Myocyte (in vitro differentiated cells): Measurements from ENCODE around the gene BMP10. TPM values are rescaled to one million over a fixed set of nuclear protein-coding genes. Genes with fewer than 3 reads are reported as not detected.

Experiments
- DNase-seq: peaks from one replicate; pipeline ENCODE4 v3.0.0-alpha.2; 2012; ENCODE audit warnings: low read depth
- total RNA-seq: library from RNA; depleted of rRNA; stranded (reverse); fragments of >200 nt; gene quantifications from 2 replicates; pipeline ENCODE4 v1.2.3, GENCODE V29; 2014

The BMP10 gene
- total RNA-seq, 1 donor from 2014 or later = 0.11 TPM

- no peak for DNase-seq
Measured at GRCh38 chr2:68854476-68854875, 16.7 kb downstream of the BMP10 start.

GRCh38 chr2:68853915-68854314 lies 17.3 kb downstream of the BMP10 start:
- DNase-seq = no peak

GRCh38 chr2:68853035-68853434 lies 18.2 kb downstream of the BMP10 start:
- DNase-seq = no peak

GRCh38 chr2:68850524-68850923 lies 20.7 kb downstream of the BMP10 start:
- DNase-seq = no peak

GRCh38 chr2:68849579-68850030 lies 21.6 kb downstream of the BMP10 start:
- DNase-seq = no peak

DNA sequence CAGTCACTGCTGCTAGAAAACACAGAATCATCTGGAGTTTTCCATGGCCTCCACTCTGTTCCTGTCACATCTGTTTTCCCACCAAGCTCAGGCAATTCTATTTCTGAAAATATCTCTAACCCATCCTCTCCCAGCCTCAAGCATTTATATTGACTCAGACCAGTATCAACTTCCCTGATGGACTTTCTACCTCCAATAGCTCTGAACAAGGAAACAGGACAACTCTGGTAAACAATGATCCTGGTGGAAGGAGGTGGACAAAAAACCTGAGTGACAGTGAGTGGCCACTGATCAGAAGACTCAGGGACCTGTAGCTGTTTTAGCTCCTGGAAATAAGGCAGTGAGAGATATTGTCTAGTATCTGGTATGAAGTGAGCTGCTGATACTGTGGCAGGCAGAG lies 23.4 kb downstream of the BMP10 start:
- no peak for DNase-seq

- DNase-seq = no peak
Measured at GRCh38 chr2:68846091-68846490, 25.1 kb downstream of the BMP10 start.

DNA sequence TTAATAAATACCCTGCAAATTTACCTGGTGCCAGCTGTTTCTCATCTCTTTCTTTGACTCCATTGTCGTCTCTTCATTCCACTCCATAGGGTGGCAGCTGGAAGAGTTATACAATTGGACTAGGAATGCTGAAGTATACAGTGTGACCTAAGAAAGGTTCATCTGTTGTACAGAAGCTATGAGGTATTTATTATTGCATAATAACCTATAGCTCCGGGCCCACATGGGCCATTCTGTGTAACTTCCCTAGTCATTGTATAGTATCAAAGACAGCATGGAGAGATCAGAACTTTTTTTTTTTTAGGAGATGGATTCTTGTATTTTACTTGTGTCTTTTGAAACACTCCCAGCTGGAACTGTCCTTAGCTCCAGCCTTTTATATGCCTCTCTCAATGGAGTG lies 26.2 kb downstream of the BMP10 start:
- no peak for DNase-seq

- DNase-seq = no peak
Measured at GRCh38 chr2:68839260-68839833, 31.9 kb downstream of the BMP10 start.

GRCh38 chr2:68838641-68839040 lies 32.6 kb downstream of the BMP10 start:
- DNase-seq = no peak

DNA sequence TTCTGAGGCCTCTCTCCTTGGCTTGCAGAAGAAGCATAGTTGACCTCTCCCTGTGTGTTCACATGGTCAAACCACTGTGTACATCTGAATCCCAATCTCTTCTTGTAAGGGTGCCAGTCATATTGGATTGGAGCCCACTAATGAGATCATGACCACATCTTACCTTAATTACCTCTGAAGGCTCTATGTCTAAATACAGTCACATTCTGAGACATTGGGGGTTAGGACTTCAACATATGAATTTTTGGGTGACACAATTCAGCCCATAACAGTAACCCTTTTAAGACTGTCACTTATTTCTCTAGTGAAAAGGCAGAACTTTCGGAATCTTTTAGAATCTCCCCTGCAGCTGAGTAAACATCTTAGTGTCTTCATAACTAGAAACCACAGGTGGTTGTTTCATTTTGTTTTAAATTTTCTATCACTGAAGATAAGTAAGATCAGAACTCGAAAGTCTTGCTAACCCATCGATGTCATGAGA lies 33.3 kb downstream of the BMP10 start:
- DNase-seq = peak; percentile 51

- peak; percentile 34 for DNase-seq
Measured at GRCh38 chr2:68837164-68837860, 33.9 kb downstream of the BMP10 start.

GRCh38 chr2:68835621-68836020 lies 35.6 kb downstream of the BMP10 start:
- peak; percentile 70 for DNase-seq

DNA sequence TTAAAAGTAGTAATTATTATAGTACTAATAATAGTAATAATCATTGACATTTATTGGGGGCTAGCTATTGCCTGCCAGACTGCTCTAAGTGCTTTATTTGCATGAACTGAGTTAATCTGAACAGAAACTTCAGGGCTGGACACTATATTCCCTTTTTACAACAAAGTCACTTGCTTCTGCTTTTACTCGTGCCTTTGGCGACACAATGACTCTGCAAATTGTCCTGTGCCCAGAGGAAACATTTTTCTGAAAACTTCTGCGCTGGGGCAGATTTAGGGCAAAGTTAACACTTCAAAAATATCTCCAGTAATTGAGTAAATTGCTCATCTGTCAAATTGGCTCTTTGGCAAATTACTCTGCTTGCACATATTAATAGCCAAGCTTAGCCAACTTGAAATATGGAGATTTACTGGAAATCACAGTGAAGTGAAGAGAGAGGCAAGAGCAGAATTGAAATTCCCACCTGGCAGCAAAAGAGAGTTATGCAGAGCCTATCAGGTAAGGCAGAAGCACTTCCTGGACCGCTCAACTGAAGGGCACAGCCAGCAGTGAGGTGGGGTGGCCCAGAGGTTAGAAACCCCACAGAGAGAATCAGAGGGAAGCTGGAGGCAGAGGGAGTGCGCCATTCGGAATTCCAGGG lies 36.3 kb downstream of the BMP10 start:
- no peak for DNase-seq

- no peak for DNase-seq
Measured at GRCh38 chr2:68833162-68833561, 38.0 kb downstream of the BMP10 start.

GRCh38 chr2:68832233-68832869 lies 38.8 kb downstream of the BMP10 start:
- DNase-seq = peak; percentile 88

DNA sequence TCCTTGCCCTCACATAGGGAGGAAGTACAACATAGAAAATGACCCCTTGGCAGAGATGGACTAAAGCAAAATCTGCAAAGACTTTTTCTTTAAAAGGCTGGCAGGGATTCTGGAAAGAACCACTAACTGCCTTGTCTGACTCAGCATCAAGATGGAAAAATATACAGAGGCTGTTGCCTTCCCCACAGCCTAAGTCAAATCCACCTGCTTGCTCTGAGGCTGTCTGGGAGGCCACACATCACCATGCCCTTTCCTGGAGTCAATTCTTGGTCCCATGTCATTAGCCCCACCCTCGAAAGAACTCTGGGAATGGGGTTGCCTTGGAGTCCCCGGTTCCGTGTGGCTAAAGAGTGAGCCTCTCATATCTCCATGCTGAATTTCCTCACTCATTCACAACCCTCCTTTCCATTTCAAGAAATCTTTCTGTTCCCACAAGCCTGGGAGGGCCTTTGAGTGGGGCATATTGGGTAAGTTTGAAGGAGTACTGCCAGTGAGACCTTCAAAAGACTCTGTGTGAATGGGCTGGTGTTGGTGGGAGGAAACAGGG lies 39.4 kb downstream of the BMP10 start:
- peak; percentile 90 for DNase-seq

GRCh38 chr2:68829749-68830148 lies 41.4 kb downstream of the BMP10 start:
- DNase-seq = no peak

DNA sequence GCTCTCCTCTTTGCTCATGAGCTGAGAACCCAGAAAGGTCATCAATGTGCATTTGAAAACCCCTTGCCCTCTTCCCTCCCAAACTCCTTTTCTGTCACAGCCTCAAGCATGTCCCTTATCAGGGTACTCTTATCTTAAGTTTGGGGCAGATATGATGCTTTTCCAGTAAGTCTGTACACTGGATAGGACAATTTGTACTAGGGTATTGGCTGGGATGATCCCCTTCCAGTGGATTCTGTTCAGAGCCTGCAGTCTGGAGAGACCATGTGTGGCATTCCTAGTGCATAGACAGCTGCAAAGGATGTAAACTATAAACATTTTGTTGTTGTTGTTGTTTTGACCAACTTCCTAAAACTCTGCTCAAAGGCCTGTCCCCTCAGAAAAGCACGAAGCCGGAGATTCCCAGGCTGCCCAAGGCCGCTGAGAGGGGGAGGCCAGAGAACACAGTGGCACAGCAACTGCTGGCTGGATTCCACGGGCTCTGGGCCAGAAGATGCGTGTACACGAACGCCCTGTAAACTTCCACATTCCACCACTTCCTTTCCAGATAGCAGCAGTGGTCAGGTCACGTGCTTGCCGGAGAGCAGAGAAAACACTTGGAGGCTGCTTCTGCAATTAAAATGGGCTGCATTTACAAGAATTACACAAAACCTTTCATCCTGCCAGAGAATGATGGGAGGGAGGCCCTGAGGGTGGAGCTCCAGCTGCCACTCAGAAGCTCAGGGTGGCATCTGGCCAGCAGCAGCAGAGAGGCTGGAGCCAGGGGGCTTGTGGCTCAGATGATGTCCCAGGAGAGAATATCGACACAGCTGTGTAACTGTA lies 42.1 kb downstream of the BMP10 start:
- DNase-seq = peak; percentile 94

- no peak for DNase-seq
Measured at GRCh38 chr2:68827666-68828065, 43.5 kb downstream of the BMP10 start.

GRCh38 chr2:68825866-68826265 lies 45.3 kb downstream of the BMP10 start:
- DNase-seq = no peak
